Keratinocyte (primary cell): ENCODE results near the gene LRRC4. TPM values are rescaled to one million over a fixed set of nuclear protein-coding genes. Genes with fewer than 3 reads are reported as not detected.

ENCODE experiments used
- DNase-seq: peaks from one replicate; pipeline ENCODE4 v3.0.0-alpha.2; 2011; ENCODE audit warnings: low read depth, missing footprints, low spot score
- FAIRE-seq: peaks from 2 replicates; lab custom pipeline; 2011; peaks lifted over from hg19 to GRCh38; lab: Jason Lieb, UNC
- H2AFZ ChIP-seq: 2 replicates; pipeline ENCODE4 v1.6.0; 2012; ENCODE audit warnings: low read length, control low read depth, inconsistent platforms; ENCODE audit not compliant: control insufficient read depth
- H3K27ac ChIP-seq: 2 replicates; pipeline ENCODE4 v1.5.1; 2011; ENCODE audit warnings: low read length; ENCODE audit not compliant: control insufficient read depth, insufficient read depth
- H3K27me3 ChIP-seq: 3 replicates; pipeline ENCODE4 v1.6.0; 2011; ENCODE audit warnings: low read length; ENCODE audit not compliant: control insufficient read depth, insufficient read depth; ENCODE audit errors: extremely low read depth
- H3K36me3 ChIP-seq, 2 experiments: 2 replicates in 1 of 2; 3 replicates in 1 of 2; pipeline ENCODE4 v1.5.1; 2011; ENCODE audit warnings: low read length in 2 of 2, mild to moderate bottlenecking in 1 of 2; ENCODE audit not compliant: control insufficient read depth in 2 of 2, insufficient read depth in 2 of 2; ENCODE audit errors: extremely low read depth in 1 of 2
- H3K4me1 ChIP-seq: 3 replicates; pipeline ENCODE4 v1.5.1; 2011; ENCODE audit warnings: low read length; ENCODE audit not compliant: control insufficient read depth, insufficient read depth; ENCODE audit errors: extremely low read depth
- H3K4me2 ChIP-seq: 3 replicates; pipeline ENCODE4 v1.6.0; 2011; ENCODE audit warnings: low read depth, low read length; ENCODE audit not compliant: control insufficient read depth, insufficient read depth; ENCODE audit errors: extremely low read depth
- H3K4me3 ChIP-seq, 3 experiments: fragments of 200-600 bp in 1 of 3; sonication (generic) in 1 of 3; 2 replicates in 2 of 3; 3 replicates in 1 of 3; pipeline ENCODE4 v1.5.1; 2011 to 2016; ENCODE audit warnings: low read length in 3 of 3, mild to moderate bottlenecking in 3 of 3, control low read depth in 2 of 3, inconsistent platforms in 1 of 3, low read depth in 1 of 3, mixed read lengths in 1 of 3, mixed run types in 1 of 3, moderate library complexity in 1 of 3; ENCODE audit not compliant: control insufficient read depth in 2 of 3, insufficient read depth in 2 of 3; ENCODE audit errors: extremely low read depth in 1 of 3
- H3K79me2 ChIP-seq: 2 replicates; pipeline ENCODE4 v1.6.0; 2012; ENCODE audit warnings: low read length; ENCODE audit not compliant: control insufficient read depth, insufficient read depth
- H3K9ac ChIP-seq: 3 replicates; pipeline ENCODE4 v1.6.0; 2011; ENCODE audit warnings: low read length; ENCODE audit not compliant: control insufficient read depth, insufficient read depth; ENCODE audit errors: extremely low read depth
- H3K9me1 ChIP-seq: 3 replicates; pipeline ENCODE4 v1.6.0; 2011; ENCODE audit warnings: low read length; ENCODE audit not compliant: control insufficient read depth, insufficient read depth; ENCODE audit errors: extremely low read depth
- H3K9me3 ChIP-seq: 2 replicates; pipeline ENCODE4 v1.5.1; 2012; ENCODE audit warnings: low read depth, low read length; ENCODE audit not compliant: control insufficient read depth
- H4K20me1 ChIP-seq: 3 replicates; pipeline ENCODE4 v1.6.0; 2011; ENCODE audit warnings: low read length; ENCODE audit not compliant: control insufficient read depth, insufficient read depth; ENCODE audit errors: extremely low read depth
- CTCF ChIP-seq, 3 experiments: IDR thresholded peaks in 1 of 3; conservative IDR thresholded peaks in 1 of 3; optimal IDR thresholded peaks in 1 of 3; 2 replicates in 2 of 3; 3 replicates in 1 of 3; pipeline versions ENCODE3 to v1.5.1; 2011; ENCODE audit warnings: low read length in 3 of 3, mild to moderate bottlenecking in 3 of 3, moderate library complexity in 2 of 3, control low read depth in 1 of 3, inconsistent platforms in 1 of 3; ENCODE audit not compliant: insufficient read depth in 2 of 3; ENCODE audit errors: extremely low read depth in 1 of 3
- EZH2 ChIP-seq: IDR thresholded peaks from one replicate; pipeline ENCODE4 v1.6.1; 2012; ENCODE audit warnings: inconsistent platforms, mild to moderate bottlenecking, low read length, moderate library complexity
- dilution Hi-C: fragments of 300-500 bp; cut with MboI; formaldehyde crosslinking; loops from one replicate; pipeline ENCODE4 v1.7.0; 2020; ENCODE audit warnings: low sequenced_read_pairs; ENCODE audit not compliant: extremely low pct_ligation_motif_present
- polyA plus RNA-seq, 5 experiments: library from polyadenylated mRNA; depleted of rRNA in 3 of 5; stranded (reverse) in 3 of 5; stranded (forward) in 1 of 5; unstranded in 1 of 5; fragments of >200 nt; gene quantifications; 1 replicate in 1 of 5; 2 replicates in 3 of 5; 3 replicates in 1 of 5; pipeline versions ENCODE4 v1.2.1 to v1.2.3, GENCODE V29; 2011 to 2012; ENCODE audit warnings: missing spikeins in 2 of 5, low read depth in 1 of 5, low replicate concordance in 1 of 5

LRRC4 gene
- polyA plus RNA-seq, 1 donor (not counting 4 experiments of a cell fraction or from before 2014, with no cell fraction given), result 0.07 TPM

DNA sequence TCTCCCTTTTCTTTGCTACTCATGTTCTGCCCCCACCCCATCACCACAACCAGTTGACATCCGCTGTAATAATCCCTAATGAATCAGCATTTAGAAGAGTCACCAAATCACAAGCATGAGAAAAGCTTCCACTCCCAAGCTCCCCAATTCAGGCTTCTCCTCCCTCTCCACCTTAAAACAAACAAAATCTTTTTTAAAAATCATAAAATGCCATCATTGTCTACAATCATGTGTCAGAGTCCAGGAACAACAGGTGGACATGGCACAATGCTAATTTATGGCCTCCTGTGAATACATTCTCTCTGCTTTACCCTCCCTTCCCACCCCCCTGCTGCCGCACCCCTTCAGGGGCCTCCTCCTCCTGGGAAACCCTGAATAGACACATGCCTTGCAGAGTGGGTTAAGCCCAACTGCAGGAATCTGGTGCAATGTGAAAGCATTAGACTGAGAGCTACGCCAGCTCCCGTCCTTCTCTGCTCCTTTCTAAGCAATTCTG, 3.7 kb downstream of the LRRC4 start:
- no peak overlapping the region for H3K4me3 ChIP-seq
- peaks cover 3% of the 10 kb centered on the region for H3K79me2 ChIP-seq
- H3K27me3 ChIP-seq, result no peaks in the 10 kb centered on the region
- no peaks in the 10 kb centered on the region for H3K9me3 ChIP-seq
- DNase-seq (no peak), FAIRE-seq (no peak)
- H2AFZ ChIP-seq, result no peak overlapping the region
- peaks cover 6% of the 10 kb centered on the region for H4K20me1 ChIP-seq
- H3K9ac ChIP-seq, result no peak overlapping the region
- no peak for TF ChIP-seq EZH2
- no peak for TF ChIP-seq CTCF (optimal IDR thresholded peaks at IDR 0.05 in 1 of 3, IDR thresholded peaks at IDR 0.05 in 1 of 3, conservative IDR thresholded peaks at IDR 0.05 in 1 of 3; ENCODE audit: extremely low read depth in 1 of 3, insufficient read depth in 2 of 3, low read length in 3 of 3)
- no peak overlapping the region for H3K4me2 ChIP-seq
- H3K9me1 ChIP-seq, result no peaks in the 10 kb centered on the region
- peaks cover 14% of the 10 kb centered on the region for H3K4me1 ChIP-seq
- no peak overlapping the region for H3K27ac ChIP-seq
- dilution Hi-C loops, result no loop called here
- peaks cover 7 to 8% of the 10 kb centered on the region in 2 experiments for H3K36me3 ChIP-seq

DNA sequence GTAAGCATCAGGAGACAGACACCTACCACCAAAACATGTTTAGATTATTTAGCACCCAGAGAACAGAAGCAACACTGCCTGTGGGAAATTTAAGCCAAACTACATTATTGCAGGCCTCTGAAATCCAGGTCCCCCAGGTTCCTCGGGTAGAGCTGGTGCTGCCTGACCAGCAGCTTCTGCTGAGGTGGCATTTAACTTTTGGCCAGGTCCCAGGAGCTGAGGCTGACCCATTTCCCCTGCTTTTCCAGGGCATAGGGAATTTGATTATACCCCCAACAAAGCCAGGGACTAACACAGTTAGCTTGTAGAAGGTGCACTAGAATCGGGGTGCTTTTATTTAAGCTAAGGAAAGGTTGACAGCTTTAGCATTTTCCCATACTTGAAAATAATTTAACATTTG, 4.7 kb downstream of the LRRC4 start:
- H3K9me3 ChIP-seq, result no peaks in the 10 kb centered on the region
- H3K79me2 ChIP-seq, result peaks cover 3% of the 10 kb centered on the region
- H3K36me3 ChIP-seq, result peaks cover 7 to 8% of the 10 kb centered on the region in 2 experiments
- peaks cover 24% of the 10 kb centered on the region for H3K4me1 ChIP-seq
- peaks cover 5% of the 10 kb centered on the region for H4K20me1 ChIP-seq
- no peak for DNase-seq
- no peak overlapping the region for H3K4me3 ChIP-seq
- dilution Hi-C loops, result no loop called here
- no peak overlapping the region for H3K27ac ChIP-seq
- no peak for TF ChIP-seq EZH2
- TF ChIP-seq CTCF (optimal IDR thresholded peaks at IDR 0.05 in 1 of 3, IDR thresholded peaks at IDR 0.05 in 1 of 3, conservative IDR thresholded peaks at IDR 0.05 in 1 of 3; ENCODE audit: extremely low read depth in 1 of 3, insufficient read depth in 2 of 3, low read length in 3 of 3), result no peak
- FAIRE-seq, result no peak
- no peak overlapping the region for H2AFZ ChIP-seq
- H3K4me2 ChIP-seq, result no peak overlapping the region
- H3K27me3 ChIP-seq, result no peaks in the 10 kb centered on the region
- H3K9ac ChIP-seq, result no peak overlapping the region
- no peaks in the 10 kb centered on the region for H3K9me1 ChIP-seq
